ENCODE measurements around the gene FANCC.

- no peak for TF ChIP-seq EZH2 (IDR thresholded peaks at IDR 0.05; ENCODE audit: insufficient read depth, low read length)
- no peak for TF ChIP-seq CTCF (IDR thresholded peaks at IDR 0.05; ENCODE audit: insufficient read depth, low read depth, low read length)
Observed at GRCh38 chr9:95077766-95078370, 239.6 kb downstream of the FANCC start.
